PC-9 (cell line): Measurements from ENCODE around the gene ELN.

ENCODE experiments used
- CTCF ChIP-seq: fragments of 200-600 bp; sonication (generic); conservative IDR thresholded peaks from 2 replicates; pipeline ENCODE4 v1.6.1; 2017; ENCODE audit warnings: mixed run types, antibody characterized with exemption, mild to moderate bottlenecking, moderate library complexity
- EZH2 ChIP-seq: fragments of 200-600 bp; sonication (generic); IDR thresholded peaks from 2 replicates; pipeline ENCODE4 v1.8.0; 2017; ENCODE audit warnings: antibody characterized with exemption, low read depth

GRCh38 chr7:74031403-74032190 lies 3.6 kb downstream of the ELN start:
- no peak for TF ChIP-seq CTCF
- TF ChIP-seq EZH2, result no peak
